ENCODE results near the gene PTPN21.
"Not testable (repeated sequence)": the region's sequence is repeated elsewhere in the genome, so short reads cannot be mapped to it uniquely, and the experiment has no call there.

GRCh38 chr14:88529889-88530288 lies 24.9 kb downstream of the PTPN21 start:
- not testable (repeated sequence) for TF ChIP-seq JUND (IDR thresholded peaks at IDR 0.05; ENCODE audit: borderline replicate concordance, low read depth, low read length); JUND (tag; IDR thresholded peaks at IDR 0.05; ENCODE audit: borderline replicate concordance, low read depth, low read length); POLR2AphosphoS5 (IDR thresholded peaks at IDR 0.05; ENCODE audit: control insufficient read depth, insufficient read depth, low read depth, low read length); CLOCK (CRISPR knock-in tag; IDR thresholded peaks at IDR 0.05; ENCODE audit: borderline replicate concordance); HNRNPLL (IDR thresholded peaks at IDR 0.05; ENCODE audit: low read depth, low read length, poor library complexity, severe bottlenecking); POLR2A (conservative IDR thresholded peaks at IDR 0.05); ESRRA (IDR thresholded peaks at IDR 0.05; ENCODE audit: borderline replicate concordance, low read depth); HNRNPK (IDR thresholded peaks at IDR 0.05; ENCODE audit: low read depth, low read length, poor library complexity, severe bottlenecking)
